Right lobe of liver (tissue), 6 donors: ENCODE results near the gene CCDC80. TPM values are rescaled to one million over a fixed set of nuclear protein-coding genes. Genes with fewer than 3 reads are reported as not detected.

Source experiments
- ATAC-seq, 4 donors: fragments of 200-7000 bp; cut with Tn5 transposase; one replicate each; pipeline ENCODE4 v1.9.1; 2020; ENCODE audit warnings: mild to moderate bottlenecking in 4 of 4, moderate library complexity in 4 of 4
- DNase-seq, 3 donors: peaks; one replicate each; pipeline ENCODE4 v3.0.0-alpha.2; 2020
- H3K27ac ChIP-seq, 3 donors: fragments of 200-600 bp; one replicate each; pipeline ENCODE4 v1.8.0; 2022
- H3K27me3 ChIP-seq, 2 donors: fragments of 200-600 bp; one replicate each; pipeline ENCODE4 v1.8.0; 2022
- H3K36me3 ChIP-seq, 4 donors: fragments of 200-600 bp; sonication (generic) in 1 of 4; one replicate each; pipeline versions ENCODE4 v1.5.1 to v1.8.0; 2017 to 2022; ENCODE audit warnings: control low read depth in 1 of 4
- H3K4me1 ChIP-seq, 4 donors: fragments of 200-600 bp; sonication (generic) in 1 of 4; one replicate each; pipeline versions ENCODE4 v1.5.1 to v1.8.0; 2017 to 2022; ENCODE audit warnings: control low read depth in 1 of 4
- H3K4me3 ChIP-seq, 3 donors: fragments of 200-600 bp; one replicate each; pipeline ENCODE4 v1.8.0; 2022
- H3K9me3 ChIP-seq, 4 donors: fragments of 200-600 bp; sonication (generic) in 1 of 4; one replicate each; pipeline versions ENCODE4 v1.5.1 to v1.8.0; 2017 to 2022; ENCODE audit warnings: control low read depth in 1 of 4
- POLR2A ChIP-seq: fragments of 450-650 bp; IDR thresholded peaks from one replicate; pipeline ENCODE4 v1.6.1; 2017; ENCODE audit warnings: antibody characterized with exemption, mild to moderate bottlenecking
- WGBS: methylation state at CpG from one replicate; pipeline ENCODE4 v1.1.6; 2018; ENCODE audit warnings: low coverage, low lambda C conversion rate; ENCODE audit not compliant: insufficient coverage; ENCODE audit errors: missing lambda C conversion rate; 5-methylcytosine and 5-hydroxymethylcytosine counted together
- intact Hi-C, 2 donors: fragments of 100-400 bp; cut with DNase I; formaldehyde crosslinking; loops; one replicate each; pipeline versions ENCODE4 v1.11.2 to v1.14.1; 2022
- total RNA-seq, 6 experiments: library from RNA; depleted of rRNA in 2 of 6; stranded (reverse); fragments of >200 nt in 2 of 6; fragmentation: NEBNext Ultra II Directional in 3 of 6; extraction: Animal tissue kit (Norgen Biotek cat#: 25700) in 3 of 6; gene quantifications; one replicate each; pipeline versions ENCODE4 v1.1.0 to v1.2.4, GENCODE V29; 2016 to 2023
- TF ChIP-seq, protein P1 (sequence below), 4 donors: fragments of 200-600 bp in 3 of 4; fragments of 450-650 bp in 1 of 4; IDR thresholded peaks; one replicate each; pipeline versions ENCODE4 v1.5.1 to v1.8.0; 2016 to 2022; ENCODE audit warnings: antibody characterized with exemption in 4 of 4, mild to moderate bottlenecking in 2 of 4
- donor health status: DM: no; HTN: yes; CAD: no.
- donor health status: DM: no; HTN: no; CAD: no.
- donor health status: DM: no; HTN: no; CAD: no.
- donor health status: DM: no; HTN: yes; CAD: no.
- donor health status: DM: no; HTN: yes; CAD: no.

CCDC80 gene
- total RNA-seq, 6 experiments from 2014 or later: 0.55 to 5.8 (median 1.3) TPM

DNA sequence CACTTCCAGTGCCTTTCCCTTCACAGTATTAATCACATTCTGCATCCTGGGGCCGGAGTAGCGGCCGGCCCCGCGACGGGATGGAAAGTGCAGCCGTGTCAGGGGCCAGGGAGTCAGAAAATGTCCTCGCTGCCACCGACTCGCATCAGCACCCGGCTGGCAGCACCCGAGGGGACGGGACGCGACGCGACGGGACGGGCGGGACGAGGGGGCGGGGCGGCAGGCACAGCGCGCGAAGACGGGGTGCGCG is 79.5 kb downstream of the CCDC80 start:
- H3K9me3 ChIP-seq: no peaks in the 10 kb centered on the region
- peaks cover 0 to 26% (median 5%) of the 10 kb centered on the region in 4 donors for H3K4me1 ChIP-seq
- DNase-seq (no peak), ATAC-seq (peak; percentile 60 to 75 (median 72))
- H3K36me3 ChIP-seq: no peaks in the 10 kb centered on the region
- no peaks in the 10 kb centered on the region for H3K27me3 ChIP-seq
- intact Hi-C loops: no loop called here
- peak overlapping the region; percentile 78 to 96 (median 94) for H3K4me3 ChIP-seq
- no peak for TF ChIP-seq POLR2A
- TF ChIP-seq, protein P1, sequence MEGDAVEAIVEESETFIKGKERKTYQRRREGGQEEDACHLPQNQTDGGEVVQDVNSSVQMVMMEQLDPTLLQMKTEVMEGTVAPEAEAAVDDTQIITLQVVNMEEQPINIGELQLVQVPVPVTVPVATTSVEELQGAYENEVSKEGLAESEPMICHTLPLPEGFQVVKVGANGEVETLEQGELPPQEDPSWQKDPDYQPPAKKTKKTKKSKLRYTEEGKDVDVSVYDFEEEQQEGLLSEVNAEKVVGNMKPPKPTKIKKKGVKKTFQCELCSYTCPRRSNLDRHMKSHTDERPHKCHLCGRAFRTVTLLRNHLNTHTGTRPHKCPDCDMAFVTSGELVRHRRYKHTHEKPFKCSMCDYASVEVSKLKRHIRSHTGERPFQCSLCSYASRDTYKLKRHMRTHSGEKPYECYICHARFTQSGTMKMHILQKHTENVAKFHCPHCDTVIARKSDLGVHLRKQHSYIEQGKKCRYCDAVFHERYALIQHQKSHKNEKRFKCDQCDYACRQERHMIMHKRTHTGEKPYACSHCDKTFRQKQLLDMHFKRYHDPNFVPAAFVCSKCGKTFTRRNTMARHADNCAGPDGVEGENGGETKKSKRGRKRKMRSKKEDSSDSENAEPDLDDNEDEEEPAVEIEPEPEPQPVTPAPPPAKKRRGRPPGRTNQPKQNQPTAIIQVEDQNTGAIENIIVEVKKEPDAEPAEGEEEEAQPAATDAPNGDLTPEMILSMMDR (IDR thresholded peaks at IDR 0.05): no peak
- peak overlapping the region; percentile 93 to 95 (median 94) for H3K27ac ChIP-seq
- WGBS: no CpG with 5 or more reads among the region's 29 CpGs

DNA sequence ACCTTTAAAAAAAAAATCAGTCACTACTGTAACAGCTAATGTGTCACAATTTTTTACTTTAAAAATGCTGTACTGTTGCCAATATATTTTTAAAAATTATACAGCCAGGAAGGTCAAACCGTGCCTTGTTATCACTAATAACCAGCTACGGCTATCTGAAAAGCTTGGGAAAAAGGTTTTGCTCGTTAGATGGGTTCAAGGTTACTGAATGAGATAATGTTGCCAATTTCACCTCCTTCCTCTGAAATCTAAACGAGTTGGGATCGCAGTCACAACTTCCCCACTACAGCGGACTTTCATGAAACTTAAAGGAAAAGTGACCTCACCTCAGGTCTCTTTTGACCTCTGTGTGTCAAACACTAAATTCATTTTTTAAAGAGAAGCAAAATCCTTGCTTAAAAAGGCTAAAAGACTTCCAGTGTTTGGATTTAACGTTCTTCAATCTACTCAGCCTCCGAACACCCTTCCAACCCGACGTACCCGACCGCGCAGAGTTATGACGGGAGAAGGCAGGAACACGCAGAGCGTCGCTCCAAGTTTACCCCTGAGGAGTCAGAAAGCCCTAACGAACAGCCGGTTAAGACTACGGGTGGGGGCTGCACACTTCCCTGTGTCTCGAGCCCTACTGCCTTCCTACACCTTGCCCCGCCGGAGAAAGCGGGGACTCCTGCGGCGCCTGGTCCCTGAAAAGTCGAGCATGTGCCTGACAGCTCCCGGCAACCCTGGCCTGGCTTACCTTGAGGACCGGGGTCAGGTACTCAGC is 80.0 kb downstream of the CCDC80 start:
- DNase-seq (peak; percentile 67 to 72 (median 69)), ATAC-seq (peak; percentile 12 to 35 (median 26))
- Histone ChIP-seq H3K4me1 (peaks cover 0 to 26% (median 5%) of the 10 kb centered on the region in 4 donors), H3K9me3 (no peaks in the 10 kb centered on the region), H3K27ac (peak overlapping the region; percentile 93 to 95 (median 94)), H3K27me3 (no peaks in the 10 kb centered on the region), H3K4me3 (peak overlapping the region; percentile 78 to 96 (median 94)), H3K36me3 (no peaks in the 10 kb centered on the region)
- TF ChIP-seq POLR2A: no peak
- TF ChIP-seq, protein P1 (IDR thresholded peaks at IDR 0.05): no peak
- under 1% methylated on average over 25 of the region's 29 CpGs for WGBS
- intact Hi-C loops: no loop called here

DNA sequence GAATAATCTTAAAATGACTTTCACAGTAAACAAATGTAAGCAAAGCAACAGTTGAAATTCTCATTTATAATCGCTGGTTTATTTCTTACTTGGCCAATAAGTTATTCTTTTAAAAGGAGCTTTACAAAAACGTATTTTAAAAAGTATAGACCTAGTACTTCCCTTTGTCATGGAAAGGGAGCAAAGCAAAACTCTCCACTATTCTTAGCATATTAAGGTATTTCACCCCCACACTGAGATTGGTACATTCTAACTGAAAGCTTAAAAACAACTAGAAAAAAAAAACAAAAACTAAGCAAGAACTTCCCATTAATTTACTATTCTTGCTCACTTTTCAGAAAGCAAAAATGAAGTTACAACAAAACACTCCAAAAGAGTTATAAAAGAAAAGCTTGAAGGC is 80.6 kb downstream of the CCDC80 start:
- no peaks in the 10 kb centered on the region for H3K36me3 ChIP-seq
- 9% methylated on average over 2 of the region's 2 CpGs for WGBS
- H3K27ac ChIP-seq: peak overlapping the region; percentile 93 to 95 (median 94)
- H3K9me3 ChIP-seq: no peaks in the 10 kb centered on the region
- peaks cover 0 to 30% (median 5%) of the 10 kb centered on the region in 4 donors for H3K4me1 ChIP-seq
- ATAC-seq: no peak
- TF ChIP-seq, protein P1 (IDR thresholded peaks at IDR 0.05): no peak
- TF ChIP-seq POLR2A: no peak
- H3K4me3 ChIP-seq: peak overlapping the region; percentile 78 to 96 (median 94)
- no peak for DNase-seq
- intact Hi-C loops: no loop called here
- no peaks in the 10 kb centered on the region for H3K27me3 ChIP-seq

DNA sequence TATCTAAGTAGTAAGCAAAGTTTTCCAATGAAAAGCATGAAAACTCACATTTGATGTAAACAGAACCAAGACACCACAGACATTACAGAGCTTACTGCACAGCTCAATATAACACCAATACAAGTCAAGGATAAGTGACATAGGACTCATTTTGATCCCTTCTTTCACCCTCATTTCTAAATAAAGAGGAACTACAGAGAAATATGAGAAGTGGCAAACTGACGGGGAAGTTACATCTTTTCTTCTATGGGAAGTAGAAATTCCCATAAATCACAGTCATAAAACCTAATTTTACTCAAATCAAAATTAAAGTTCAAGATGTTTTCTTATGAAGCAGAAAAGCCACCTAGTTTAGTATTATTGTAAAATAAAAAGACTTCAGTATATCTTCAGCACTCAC is 83.0 kb downstream of the CCDC80 start:
- 50% methylated on average over 1 of the region's 1 CpG for WGBS
- no peak overlapping the region for H3K27ac ChIP-seq

More for the DNA sequence above, 83.0 kb downstream of the CCDC80 start:
- intact Hi-C loops: no loop called here
- ATAC-seq (no peak), DNase-seq (no peak)
- Histone ChIP-seq H3K9me3 (no peaks in the 10 kb centered on the region), H3K4me1 (peaks cover 0 to 32% (median 5%) of the 10 kb centered on the region in 4 donors), H3K27me3 (no peaks in the 10 kb centered on the region), H3K36me3 (no peaks in the 10 kb centered on the region), H3K4me3 (no peak overlapping the region)
- TF ChIP-seq, protein P1 (IDR thresholded peaks at IDR 0.05): no peak
- no peak for TF ChIP-seq POLR2A
